ENCODE data around the gene CLEC18B. TPM values are rescaled to one million over a fixed set of nuclear protein-coding genes. Genes with fewer than 3 reads are reported as not detected.
"Not testable (repeated sequence)": the region's sequence is repeated elsewhere in the genome, so short reads cannot be mapped to it uniquely, and the experiment has no call there.

The CLEC18B gene
- total RNA-seq = 0.24 TPM in 1 of 2 replicates, not detected in the other
- long read RNA-seq = 0 reads

DNA sequence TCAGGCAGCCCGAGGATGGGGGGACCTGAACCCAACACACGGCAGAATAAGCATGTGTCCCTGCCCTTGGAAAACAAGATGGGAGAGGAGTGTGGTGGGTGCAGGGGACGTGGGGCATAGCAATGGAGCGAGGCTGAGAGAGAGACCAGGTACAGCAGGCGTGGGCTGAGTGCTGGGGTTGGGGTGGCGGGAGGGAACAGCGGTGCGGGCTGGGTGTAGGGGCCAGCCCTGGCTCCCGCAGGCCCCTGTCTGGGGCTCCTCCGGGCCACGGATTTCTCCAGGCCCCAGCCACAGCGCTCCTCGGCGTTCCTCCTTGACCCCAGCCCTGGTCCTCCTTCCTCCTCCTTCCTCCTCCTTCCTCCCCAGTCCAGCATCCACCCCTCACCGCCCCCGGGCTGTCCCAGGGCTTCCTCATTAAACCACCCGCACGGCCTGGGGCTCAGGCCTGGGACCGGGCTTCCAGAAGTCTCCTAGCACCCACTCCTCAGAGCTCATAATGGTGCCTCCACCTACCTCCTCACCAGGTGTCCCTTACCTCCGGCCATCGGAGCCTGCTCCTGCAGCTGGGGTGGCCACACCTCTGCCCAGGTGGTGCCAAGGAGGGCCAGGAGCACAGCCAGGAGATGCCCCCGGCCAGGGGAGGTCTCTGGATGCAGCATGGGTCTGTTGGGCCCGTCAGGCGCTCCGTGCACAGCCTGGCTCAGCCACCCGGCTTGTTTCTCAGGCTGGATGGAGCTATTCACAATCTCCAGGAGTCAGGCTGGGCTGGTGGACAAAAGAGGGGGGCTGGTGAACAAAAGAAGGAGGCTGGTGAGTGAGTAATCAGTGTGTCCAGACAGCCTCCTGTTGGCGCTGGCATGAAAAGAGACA, at the start of gene CLEC18B:
CLEC18B (minus strand) TSS at position 867 of the 870 bp plus-strand sequence; CDS start at position 659, 208 bp downstream.
- H3K4me3 Mint-ChIP-seq (ENCODE audit: unreplicated experiment); H3K27me3 Mint-ChIP-seq (ENCODE audit: unreplicated experiment); H3K9me3 Mint-ChIP-seq (ENCODE audit: unreplicated experiment); H3K4me1 Mint-ChIP-seq (ENCODE audit: unreplicated experiment); H3K27ac Mint-ChIP-seq (ENCODE audit: unreplicated experiment); H3K36me3 Mint-ChIP-seq (ENCODE audit: unreplicated experiment); DNase-seq (ENCODE audit: extremely low spot score, unreplicated experiment): not testable (repeated sequence)

DNA sequence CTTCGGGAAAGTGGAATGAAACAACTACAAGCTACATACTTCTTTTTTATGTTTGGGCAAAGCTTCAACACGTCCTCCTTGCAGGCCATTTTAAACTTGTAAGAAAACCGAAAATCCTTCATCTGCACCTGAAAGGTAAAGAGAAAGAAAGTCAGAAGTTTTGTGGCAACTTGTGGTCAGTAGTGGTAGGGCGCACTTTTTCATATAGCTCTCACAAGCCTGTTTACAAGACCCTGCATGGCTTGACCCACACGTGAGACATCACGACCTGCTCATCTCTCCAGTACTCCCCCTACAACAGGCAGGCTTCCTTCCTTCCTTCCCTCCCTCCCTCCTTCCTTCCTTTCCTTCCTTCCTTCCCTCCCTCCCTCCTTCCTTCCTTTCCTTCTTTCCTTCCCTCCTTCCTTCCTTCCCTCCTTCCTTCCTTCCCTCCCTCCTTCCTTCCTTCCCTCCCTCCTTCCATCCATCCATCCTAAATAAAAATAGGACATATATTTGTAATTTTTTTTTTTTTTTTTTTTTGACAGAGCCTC, 48.7 kb upstream of the CLEC18B start:
- H3K4me3 Mint-ChIP-seq (ENCODE audit: unreplicated experiment) = no peak overlapping the region
- no peak for DNase-seq (ENCODE audit: extremely low spot score, unreplicated experiment)
- no peaks in the 10 kb centered on the region for H3K4me1 Mint-ChIP-seq (ENCODE audit: unreplicated experiment)
- peak overlapping the region; percentile 47 for H3K27ac Mint-ChIP-seq (ENCODE audit: unreplicated experiment)
- no peaks in the 10 kb centered on the region for H3K27me3 Mint-ChIP-seq (ENCODE audit: unreplicated experiment)
- peaks cover 58% of the 10 kb centered on the region for H3K36me3 Mint-ChIP-seq (ENCODE audit: unreplicated experiment)
- no peaks in the 10 kb centered on the region for H3K9me3 Mint-ChIP-seq (ENCODE audit: unreplicated experiment)
- TF ChIP-seq, protein P1, sequence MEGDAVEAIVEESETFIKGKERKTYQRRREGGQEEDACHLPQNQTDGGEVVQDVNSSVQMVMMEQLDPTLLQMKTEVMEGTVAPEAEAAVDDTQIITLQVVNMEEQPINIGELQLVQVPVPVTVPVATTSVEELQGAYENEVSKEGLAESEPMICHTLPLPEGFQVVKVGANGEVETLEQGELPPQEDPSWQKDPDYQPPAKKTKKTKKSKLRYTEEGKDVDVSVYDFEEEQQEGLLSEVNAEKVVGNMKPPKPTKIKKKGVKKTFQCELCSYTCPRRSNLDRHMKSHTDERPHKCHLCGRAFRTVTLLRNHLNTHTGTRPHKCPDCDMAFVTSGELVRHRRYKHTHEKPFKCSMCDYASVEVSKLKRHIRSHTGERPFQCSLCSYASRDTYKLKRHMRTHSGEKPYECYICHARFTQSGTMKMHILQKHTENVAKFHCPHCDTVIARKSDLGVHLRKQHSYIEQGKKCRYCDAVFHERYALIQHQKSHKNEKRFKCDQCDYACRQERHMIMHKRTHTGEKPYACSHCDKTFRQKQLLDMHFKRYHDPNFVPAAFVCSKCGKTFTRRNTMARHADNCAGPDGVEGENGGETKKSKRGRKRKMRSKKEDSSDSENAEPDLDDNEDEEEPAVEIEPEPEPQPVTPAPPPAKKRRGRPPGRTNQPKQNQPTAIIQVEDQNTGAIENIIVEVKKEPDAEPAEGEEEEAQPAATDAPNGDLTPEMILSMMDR (IDR thresholded peaks at IDR 0.05) = no peak

DNA sequence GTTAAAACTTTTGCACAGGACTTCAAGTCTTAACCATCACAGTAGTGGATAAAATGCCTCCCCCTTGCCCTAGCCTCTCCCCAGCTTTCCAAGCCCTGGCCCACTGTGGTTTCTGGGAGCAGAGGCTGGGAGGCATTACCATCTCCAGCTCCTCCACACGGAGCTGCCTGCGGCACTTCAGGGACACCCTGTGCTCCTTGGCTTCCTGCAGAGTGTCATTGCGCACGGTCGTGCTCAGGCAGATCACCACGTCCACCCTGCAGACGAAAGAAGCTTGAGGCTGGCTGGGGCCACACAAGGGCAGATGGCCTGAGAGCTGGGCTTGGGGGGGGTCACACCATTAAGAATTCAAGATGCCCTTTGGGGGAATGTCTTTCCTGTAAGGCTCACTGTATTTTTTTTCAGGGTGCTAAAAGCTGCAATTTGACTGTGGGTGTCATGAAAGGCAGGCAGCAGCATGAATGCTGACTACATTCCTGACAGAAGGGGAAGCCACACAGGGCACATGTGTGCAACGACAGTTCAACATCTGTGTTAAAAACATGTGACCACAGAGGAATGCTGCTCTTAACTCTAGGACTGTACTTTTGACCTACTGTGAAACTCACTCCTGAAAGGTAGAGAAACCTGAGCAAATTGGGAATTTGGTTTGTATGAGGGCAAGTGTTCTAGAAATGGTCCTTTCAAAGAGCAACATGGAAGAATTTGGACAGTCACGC, 47.7 kb upstream of the CLEC18B start:
- Mint-ChIP-seq H3K4me3 (ENCODE audit: unreplicated experiment) (no peak overlapping the region), H3K27me3 (ENCODE audit: unreplicated experiment) (no peaks in the 10 kb centered on the region), H3K9me3 (ENCODE audit: unreplicated experiment) (no peaks in the 10 kb centered on the region), H3K4me1 (ENCODE audit: unreplicated experiment) (no peaks in the 10 kb centered on the region), H3K36me3 (ENCODE audit: unreplicated experiment) (peaks cover 59% of the 10 kb centered on the region), H3K27ac (ENCODE audit: unreplicated experiment) (no peak overlapping the region)
- DNase-seq (ENCODE audit: extremely low spot score, unreplicated experiment) = no peak
- TF ChIP-seq, protein P1 (IDR thresholded peaks at IDR 0.05) = no peak

DNA sequence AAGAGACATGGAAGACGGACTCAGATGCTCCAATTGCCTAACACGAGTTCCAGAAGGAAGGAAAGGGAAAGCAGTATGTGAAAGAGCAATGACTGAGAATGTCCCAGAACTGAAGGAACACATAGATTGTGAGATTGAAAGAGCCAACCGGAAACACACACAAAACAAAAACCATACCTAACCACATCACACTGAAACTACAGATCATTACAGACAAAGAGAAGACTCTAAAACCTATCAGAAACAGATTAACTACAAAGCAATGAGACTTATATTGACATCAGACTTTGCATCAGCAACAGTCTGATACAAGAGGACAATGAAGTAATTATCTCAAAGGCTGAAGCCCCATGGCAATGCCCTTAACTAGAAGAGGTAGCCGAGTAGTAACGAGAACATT, 45.6 kb upstream of the CLEC18B start:
- Mint-ChIP-seq H3K4me3 (ENCODE audit: unreplicated experiment) (no peak overlapping the region), H3K27me3 (ENCODE audit: unreplicated experiment) (no peaks in the 10 kb centered on the region), H3K4me1 (ENCODE audit: unreplicated experiment) (no peaks in the 10 kb centered on the region), H3K27ac (ENCODE audit: unreplicated experiment) (no peak overlapping the region), H3K9me3 (ENCODE audit: unreplicated experiment) (no peaks in the 10 kb centered on the region), H3K36me3 (ENCODE audit: unreplicated experiment) (peaks cover 68% of the 10 kb centered on the region)
- DNase-seq (ENCODE audit: extremely low spot score, unreplicated experiment) = no peak
- TF ChIP-seq, protein P1 (IDR thresholded peaks at IDR 0.05) = no peak

DNA sequence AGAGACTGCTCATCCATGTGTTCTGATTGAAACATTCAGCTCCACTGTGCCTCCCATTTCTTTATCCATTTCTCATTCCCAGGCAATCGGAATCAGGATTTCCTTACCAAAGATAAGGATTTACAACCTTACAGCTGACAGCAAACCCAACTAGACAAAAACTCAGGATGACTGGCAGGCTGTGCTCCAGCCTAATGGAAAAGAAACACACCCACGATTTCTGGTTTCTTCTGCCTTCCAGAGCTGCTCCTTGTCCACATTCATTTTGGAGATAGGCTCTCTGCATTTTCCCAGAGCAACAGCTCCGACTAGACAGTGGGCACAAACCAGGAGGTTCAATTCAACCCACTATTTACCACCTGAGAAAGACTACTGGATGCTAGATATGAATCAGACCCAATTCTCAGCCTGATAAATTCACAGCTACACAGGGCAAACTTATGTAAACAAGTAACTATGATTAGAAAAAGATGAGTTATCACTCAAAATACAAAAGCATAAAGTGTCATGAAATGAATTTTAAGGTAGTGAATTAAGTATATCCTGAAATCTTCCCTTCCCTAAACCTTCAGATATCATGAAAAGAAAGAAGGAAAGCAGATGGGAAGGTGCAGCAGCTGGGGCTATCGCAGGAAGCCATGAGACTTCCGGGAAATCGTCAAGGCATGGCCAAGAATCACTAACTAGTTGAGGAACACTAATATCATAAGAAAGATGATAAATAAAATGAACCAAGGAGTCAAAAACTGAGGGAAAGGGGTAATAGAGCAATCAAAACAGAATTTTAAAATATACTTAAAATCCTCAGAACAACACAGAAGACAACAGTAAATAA, 44.8 kb upstream of the CLEC18B start:
- Mint-ChIP-seq H3K27me3 (ENCODE audit: unreplicated experiment) (no peaks in the 10 kb centered on the region), H3K4me3 (ENCODE audit: unreplicated experiment) (no peak overlapping the region), H3K9me3 (ENCODE audit: unreplicated experiment) (no peaks in the 10 kb centered on the region), H3K27ac (ENCODE audit: unreplicated experiment) (no peak overlapping the region), H3K4me1 (ENCODE audit: unreplicated experiment) (no peaks in the 10 kb centered on the region), H3K36me3 (ENCODE audit: unreplicated experiment) (peaks cover 69% of the 10 kb centered on the region)
- no peak for DNase-seq (ENCODE audit: extremely low spot score, unreplicated experiment)
- TF ChIP-seq, protein P1 (IDR thresholded peaks at IDR 0.05) = no peak
